Stimulated activated CD8-positive, alpha-beta memory T cell treated with anti-CD3 and anti-CD28 coated beads, Interleukin-2, amount 100 ng/mL, for 1 hour (primary cell): ENCODE results near the gene FSD1.
"Not testable (repeated sequence)": the region's sequence is repeated elsewhere in the genome, so short reads cannot be mapped to it uniquely, and the experiment has no call there.

Experiments
- DNase-seq, 2 donors: peaks; one replicate each; pipeline ENCODE4 v3.0.0-alpha.2; 2020; ENCODE audit warnings: low read depth in 2 of 2

FSD1 gene

DNA sequence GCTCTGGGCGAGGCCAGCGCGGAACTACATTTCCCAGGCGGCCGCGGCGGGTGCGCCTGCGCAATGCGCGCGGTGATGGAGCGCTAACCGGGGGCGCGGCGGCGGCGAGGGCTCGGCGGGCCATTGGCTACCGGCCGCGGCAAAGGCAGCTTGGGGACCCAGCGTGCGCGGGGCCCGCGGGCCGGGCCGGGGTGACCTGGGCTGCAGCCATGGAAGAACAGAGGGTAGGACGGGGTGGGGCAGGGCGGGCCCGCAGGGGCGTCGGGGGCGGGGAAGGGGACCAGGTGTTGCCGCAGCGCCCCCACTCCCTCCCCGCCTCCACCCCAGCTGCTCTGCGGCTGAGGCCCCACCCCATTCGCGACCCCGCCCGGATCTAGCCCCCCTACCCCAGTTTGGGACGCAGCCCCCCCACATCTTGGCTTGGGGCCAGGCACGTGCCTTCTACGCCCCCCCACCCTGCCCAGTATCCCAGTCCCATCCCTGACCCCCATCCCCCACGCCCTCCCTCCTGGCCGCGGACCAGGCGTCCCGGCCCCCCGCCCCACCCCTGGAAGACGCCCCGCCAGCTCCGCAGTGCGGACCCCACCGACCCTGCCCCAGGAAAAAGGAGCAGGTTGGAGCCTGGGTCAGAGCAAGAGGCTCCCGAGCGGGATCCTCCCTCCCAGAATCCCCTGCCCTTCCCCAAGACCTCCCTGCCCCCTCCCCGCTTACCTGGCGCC, at the start of gene FSD1:
Gene FSD1 (plus strand): TSS at position 61 of the 719 bp plus-strand sequence. CDS start 149 bp downstream, at position 210.
- DNase-seq: peak; percentile 33 to 40

DNA sequence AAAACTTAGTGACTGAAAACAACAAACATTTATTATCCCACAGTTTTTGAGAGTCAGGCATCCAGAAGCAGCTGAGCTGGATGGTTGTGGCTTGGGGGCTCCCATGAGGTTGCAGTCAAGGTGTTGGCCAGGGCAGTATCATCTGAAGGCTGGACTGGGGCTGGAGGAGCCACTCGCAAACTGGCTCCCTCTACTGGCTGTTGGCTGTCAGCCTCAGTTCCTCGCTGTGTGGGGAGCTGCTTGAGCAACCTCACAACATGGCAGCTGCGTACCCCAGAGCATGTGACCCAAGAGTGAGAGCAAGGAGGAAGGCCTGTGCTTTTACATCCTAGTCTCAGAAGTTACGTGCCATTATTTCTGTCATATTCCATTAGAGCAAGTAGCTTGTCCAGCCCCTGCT, 47.8 kb upstream of the FSD1 start:
- DNase-seq: no peak

GRCh38 chr19:4257025-4257424, 47.4 kb upstream of the FSD1 start:
- DNase-seq: no peak

DNA sequence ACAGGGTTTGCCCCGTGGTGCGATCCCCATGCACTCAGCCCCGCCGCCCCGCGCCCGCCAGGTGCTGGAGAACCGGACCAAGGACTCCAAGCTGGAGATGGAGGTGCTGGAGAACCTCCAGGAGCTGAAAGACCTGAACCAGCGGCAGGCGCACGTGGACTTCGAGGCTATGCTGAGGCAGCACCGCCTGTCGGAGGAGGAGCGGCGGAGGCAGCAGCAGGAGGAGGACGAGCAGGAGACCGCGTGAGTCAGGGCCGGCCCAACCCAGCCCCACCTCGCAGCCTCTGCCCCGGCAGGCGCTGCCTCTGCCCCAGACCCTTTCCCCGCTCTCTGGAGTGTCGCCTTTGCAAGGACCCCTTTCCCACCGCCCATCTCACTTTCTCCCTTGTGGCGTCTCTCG, 46.2 kb upstream of the FSD1 start:
- DNase-seq: no peak

GRCh38 chr19:4260613-4261191, 43.7 kb upstream of the FSD1 start:
- no peak for DNase-seq

- DNase-seq: no peak
These were observed 39.6 kb upstream of the FSD1 start for GRCh38 chr19:4264812-4265211.

GRCh38 chr19:4266253-4267000, 38.0 kb upstream of the FSD1 start:
- DNase-seq: no peak

DNA sequence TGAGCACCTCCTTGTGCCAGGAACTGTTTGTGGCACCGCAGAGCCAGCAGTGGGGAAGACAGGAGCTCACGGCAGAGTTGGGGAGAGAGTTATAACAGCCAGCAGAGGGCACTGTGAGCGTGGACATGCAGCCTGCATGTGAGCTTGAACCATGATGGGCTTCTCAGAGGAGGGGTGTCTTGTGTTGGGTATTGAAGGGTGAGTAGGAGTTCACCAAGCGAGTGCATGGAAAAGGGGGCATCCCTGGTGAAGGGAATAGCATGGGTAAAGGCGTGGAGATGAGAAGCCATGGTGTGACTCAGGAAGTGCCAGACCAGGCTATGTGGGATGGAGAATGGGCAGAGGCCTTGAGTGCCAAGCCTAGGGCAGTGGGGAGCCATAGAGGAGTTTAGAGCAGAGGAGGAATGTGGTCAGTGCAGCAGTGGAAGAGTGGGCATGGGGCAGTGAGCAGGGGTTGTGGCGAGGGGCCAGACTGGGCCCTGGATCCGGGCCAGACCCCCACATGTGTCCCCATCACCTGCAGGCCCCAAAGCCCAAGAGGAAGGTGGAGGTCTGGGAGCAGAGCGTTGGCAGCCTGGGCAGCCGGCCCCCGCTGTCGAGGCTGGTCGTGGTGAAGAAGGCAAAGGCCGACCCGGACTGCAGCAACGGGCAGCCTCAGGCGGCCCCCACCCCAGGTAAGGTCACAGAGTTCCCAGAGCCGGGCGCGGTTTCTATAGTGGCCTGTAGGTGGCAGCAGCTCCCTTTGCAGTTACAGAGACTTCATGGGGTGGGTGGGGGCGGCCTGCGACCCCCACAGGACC, 37.1 kb upstream of the FSD1 start:
- peak; percentile 28 to 30 for DNase-seq

GRCh38 chr19:4267901-4268815, 36.2 kb upstream of the FSD1 start:
- DNase-seq: no peak

- DNase-seq: no peak
These were observed 35.5 kb upstream of the FSD1 start for GRCh38 chr19:4268816-4269430.

- no peak for DNase-seq
These were observed 31.5 kb upstream of the FSD1 start for GRCh38 chr19:4272894-4273293.

DNA sequence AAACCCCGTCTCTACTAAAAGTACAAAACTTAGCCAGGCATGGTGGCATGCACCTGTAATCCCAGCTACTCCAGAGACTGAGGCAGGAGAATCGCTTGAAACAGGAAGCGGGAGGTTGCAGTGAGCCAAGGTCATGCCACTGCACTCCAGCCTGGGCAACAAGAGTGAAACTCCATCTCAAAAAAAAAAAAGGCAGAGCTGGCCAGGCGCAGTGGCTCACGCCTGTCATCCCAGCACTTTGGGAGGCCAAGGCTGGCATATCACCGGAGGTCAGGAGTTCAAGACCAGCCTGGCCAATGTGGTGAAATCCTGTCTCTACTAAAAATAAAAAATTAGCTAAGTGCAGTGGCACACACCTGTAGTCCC, 30.1 kb upstream of the FSD1 start:
- not testable (repeated sequence) for DNase-seq

DNA sequence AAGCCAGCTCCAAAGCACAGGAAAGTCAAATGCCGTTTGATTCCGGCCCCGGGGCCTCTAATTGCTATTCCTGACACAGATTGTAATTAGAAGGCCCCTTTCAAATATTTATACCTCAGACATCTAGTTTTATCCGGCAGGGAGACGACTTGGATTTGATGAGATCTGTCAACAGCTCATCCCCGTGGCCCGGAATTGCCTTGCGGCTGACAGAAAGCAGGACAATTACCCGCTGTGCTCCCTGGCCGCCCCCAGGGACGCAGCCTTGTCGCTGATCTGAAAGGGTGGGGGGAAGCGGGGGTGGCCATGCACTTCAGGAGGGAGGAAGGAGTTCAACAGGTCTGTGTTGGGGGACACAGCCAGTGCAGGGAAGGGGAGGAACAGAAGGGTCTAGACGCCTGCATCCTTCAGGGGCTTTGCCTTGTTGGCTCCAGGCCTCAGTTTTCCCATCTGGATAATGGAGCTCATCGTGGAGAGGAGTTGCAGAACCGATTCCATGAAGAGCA, 27.2 kb upstream of the FSD1 start:
- no peak for DNase-seq

- no peak for DNase-seq
These were observed 26.4 kb upstream of the FSD1 start for GRCh38 chr19:4278010-4278409.

GRCh38 chr19:4278419-4279266, 25.8 kb upstream of the FSD1 start, which contains the start of gene SHD:
Gene SHD, plus strand, starts transcription at chr19:4279266. Its CDS starts 798 bp downstream, at chr19:4280064.
- DNase-seq: no peak

GRCh38 chr19:4279267-4279529, 25.2 kb upstream of the FSD1 start:
- DNase-seq: no peak

DNA sequence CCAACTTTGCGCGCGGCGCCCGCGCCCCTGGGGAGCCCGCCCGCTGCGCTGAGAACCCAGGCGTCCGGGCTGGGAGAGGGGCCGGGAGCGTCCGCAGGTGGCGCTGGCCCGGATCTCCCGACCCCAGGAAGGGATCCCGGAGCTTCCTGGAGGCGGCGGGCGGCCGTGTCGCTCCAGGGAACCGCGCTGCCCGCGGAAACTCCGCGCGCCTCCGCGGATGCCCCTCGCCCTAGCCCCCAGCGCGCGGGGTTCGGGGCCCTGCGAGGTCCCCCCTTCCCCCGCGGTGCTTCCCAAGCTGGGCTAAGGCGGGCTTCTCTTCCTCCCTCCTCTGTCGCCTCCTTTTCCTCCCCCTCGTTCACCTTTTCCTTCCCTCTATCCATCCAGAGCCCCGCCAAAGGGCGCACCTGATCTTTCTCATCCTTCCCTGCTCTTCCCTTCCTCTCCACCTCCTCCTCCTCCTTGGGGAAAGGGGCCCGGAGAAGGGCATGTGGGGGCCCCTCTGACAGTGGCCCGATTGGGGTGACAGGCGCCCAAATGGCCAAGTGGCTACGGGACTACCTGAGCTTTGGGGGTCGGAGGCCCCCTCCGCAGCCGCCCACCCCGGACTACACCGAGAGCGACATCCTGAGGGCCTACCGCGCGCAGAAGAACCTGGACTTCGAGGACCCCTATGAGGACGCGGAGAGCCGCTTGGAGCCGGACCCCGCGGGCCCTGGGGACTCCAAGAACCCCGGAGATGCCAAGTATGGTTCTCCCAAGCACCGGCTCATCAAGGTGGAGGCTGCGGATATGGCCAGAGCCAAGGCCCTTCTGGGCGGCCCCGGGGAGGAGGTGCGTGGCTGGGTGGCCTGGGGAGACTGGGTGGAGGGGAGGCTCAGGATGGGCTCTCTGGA, 24.6 kb upstream of the FSD1 start:
- no peak for DNase-seq

GRCh38 chr19:4284176-4284958, 20.0 kb upstream of the FSD1 start:
- no peak for DNase-seq
